MCF 10A (cell line): ENCODE measurements around the gene POLR1A. TPM values are rescaled to one million over a fixed set of nuclear protein-coding genes. Genes with fewer than 3 reads are reported as not detected.
A peak's percentile ranks its signal among the peaks of the same experiment; 100 is the strongest.

Experiments used
- BruUV-seq: library from RNA; stranded (reverse); fragments of 400-500 nt; replicated peaks from 2 replicates; lab custom pipeline; 2021; lab: Mats Ljungman, UMichigan
- CTCF ChIA-PET: fragments of 300-600 bp; sonication (Branson Sonifier 250); formaldehyde crosslinking; extraction: SDS; loops from one replicate; lab custom pipeline; 2021; ENCODE audit warnings: antibody characterized with exemption, inconsistent platforms; lab: Yijun Ruan, JAX
- POLR2A ChIA-PET: fragments of 300-600, 350-650 bp; sonication (Branson Sonifier 250); formaldehyde crosslinking; extraction: SDS; loops from one replicate; lab custom pipeline; 2020; ENCODE audit warnings: antibody characterized with exemption, inconsistent platforms; lab: Yijun Ruan, JAX
- DNase-seq: peaks from one replicate; pipeline ENCODE4 v3.0.0-alpha.2; 2018; ENCODE audit not compliant: unreplicated experiment
- H3K27ac Mint-ChIP-seq: one replicate; pipeline ENCODE4 v1.8.0; 2022; ENCODE audit warnings: mild to moderate bottlenecking, low read depth, mixed read lengths; ENCODE audit not compliant: unreplicated experiment
- H3K27me3 Mint-ChIP-seq: one replicate; pipeline ENCODE4 v1.8.0; 2022; ENCODE audit warnings: mixed read lengths; ENCODE audit not compliant: insufficient read depth, unreplicated experiment
- H3K36me3 Mint-ChIP-seq: one replicate; pipeline ENCODE4 v1.8.0; 2022; ENCODE audit warnings: mild to moderate bottlenecking, moderate library complexity, mixed read lengths; ENCODE audit not compliant: insufficient read depth, unreplicated experiment
- H3K4me1 Mint-ChIP-seq: one replicate; pipeline ENCODE4 v1.8.0; 2022; ENCODE audit warnings: mixed read lengths; ENCODE audit not compliant: insufficient read depth, unreplicated experiment
- H3K4me3 Mint-ChIP-seq: one replicate; pipeline ENCODE4 v1.8.0; 2022; ENCODE audit warnings: mild to moderate bottlenecking, moderate library complexity, mixed read lengths; ENCODE audit not compliant: unreplicated experiment
- H3K9me3 Mint-ChIP-seq: one replicate; pipeline ENCODE4 v1.8.0; 2022; ENCODE audit warnings: mixed read lengths; ENCODE audit not compliant: unreplicated experiment
- CTCF ChIP-seq: fragments of 200-600 bp; IDR thresholded peaks from one replicate; pipeline ENCODE4 v1.8.0; 2022; ENCODE audit warnings: antibody characterized with exemption, mild to moderate bottlenecking; ENCODE audit not compliant: unreplicated experiment
- intact Hi-C: fragments of 100-400 bp; cut with micrococcal nuclease; formaldehyde crosslinking; loops from 2 replicates; pipeline ENCODE4 v1.14.1; 2022
- total RNA-seq: library from RNA; stranded (reverse); gene quantifications from 2 replicates; pipeline ENCODE4 v1.2.3, GENCODE V29; 2022

The POLR1A gene
- total RNA-seq, 1 experiment from 2014 or later = 52.7 TPM

DNA sequence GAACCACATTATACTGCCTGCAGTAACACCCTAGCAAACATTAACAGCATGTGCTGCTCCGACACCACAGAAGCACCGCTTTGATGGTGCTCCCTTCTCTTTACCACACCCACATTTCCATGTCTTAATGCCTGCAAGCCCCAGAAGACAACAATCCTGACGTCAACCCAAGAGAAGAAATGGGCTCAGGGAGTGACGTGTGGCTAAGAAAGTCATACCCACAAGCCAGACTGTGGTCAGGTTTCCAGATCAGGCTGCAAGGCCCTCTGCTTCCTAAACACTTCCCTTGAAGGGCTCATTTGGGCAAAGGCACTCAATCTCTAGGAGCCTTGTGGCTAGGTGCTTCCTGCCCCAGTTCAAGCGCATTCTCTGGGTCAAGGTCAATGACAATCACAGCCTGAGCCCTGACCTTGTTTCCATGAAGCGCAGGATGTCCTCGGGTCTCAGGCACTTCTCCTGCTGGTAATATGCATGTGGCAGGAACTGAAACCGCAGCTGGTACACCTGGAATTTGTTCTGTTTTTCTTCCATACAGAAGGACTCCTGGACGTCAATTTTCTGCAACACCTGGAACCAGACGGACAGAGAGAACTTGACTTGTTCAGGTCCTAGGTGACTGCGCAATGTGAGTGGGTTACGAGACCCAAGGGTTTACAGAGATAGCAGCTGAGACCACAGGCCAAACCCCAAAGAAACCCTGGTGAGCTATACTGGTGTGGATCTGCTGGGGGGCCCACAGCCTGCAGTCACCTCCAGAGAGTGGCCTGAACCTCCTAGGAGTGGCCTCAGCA lies 67.2 kb downstream of the POLR1A start:
- H3K9me3 Mint-ChIP-seq = no peaks in the 10 kb centered on the region
- CTCF ChIA-PET = interaction anchor here (0.6 to 1.0 kb wide), 3 partner anchors 9 to 211 kb away, joined by 4 read pairs; no protein-coding TSS in a partner anchor
- no peaks in the 10 kb centered on the region for H3K27me3 Mint-ChIP-seq
- DNase-seq = no peak
- peaks cover 63% of the 10 kb centered on the region for H3K36me3 Mint-ChIP-seq
- peaks cover 5% of the 10 kb centered on the region for H3K4me1 Mint-ChIP-seq
- intact Hi-C loops = no loop called here
- H3K4me3 Mint-ChIP-seq = no peak overlapping the region
- peak overlapping the region; percentile 57 for H3K27ac Mint-ChIP-seq
- no peak for TF ChIP-seq CTCF
- POLR2A ChIA-PET = no interaction called here
- no TSS peak for BruUV-seq

DNA sequence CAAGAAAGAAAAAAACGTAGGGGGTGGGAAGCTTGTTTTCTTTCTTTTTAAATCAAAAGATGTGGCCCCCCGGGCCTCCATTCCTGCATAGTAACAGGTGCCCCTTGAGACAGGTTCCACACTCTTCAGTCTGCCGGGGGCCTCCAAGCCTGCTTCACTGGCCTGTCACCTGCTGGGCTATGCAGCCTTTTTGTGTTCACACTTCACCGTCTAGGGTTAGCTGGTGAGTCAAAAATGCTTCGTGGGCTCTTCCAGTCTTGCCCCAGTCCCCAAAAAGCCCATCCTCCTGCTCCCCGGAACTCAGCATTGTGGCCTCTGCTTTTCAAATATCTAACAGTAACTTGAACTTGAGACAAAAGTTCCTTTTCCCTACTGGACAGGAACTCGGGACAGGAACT lies 67.9 kb downstream of the POLR1A start:
- intact Hi-C loops = no loop called here
- no TSS peak for BruUV-seq
- Mint-ChIP-seq H3K27ac (peak overlapping the region; percentile 57), H3K4me1 (peaks cover 5% of the 10 kb centered on the region), H3K36me3 (peaks cover 67% of the 10 kb centered on the region), H3K9me3 (no peaks in the 10 kb centered on the region), H3K4me3 (no peak overlapping the region), H3K27me3 (no peaks in the 10 kb centered on the region)
- no peak for DNase-seq
- TF ChIP-seq CTCF = no peak
- ChIA-PET POLR2A (no interaction called here), CTCF (interaction anchor here (0.9 to 2.4 kb wide), 3 partner anchors 28 to 149 kb away, joined by 3 to 20 read pairs (median 4); partner anchors contain the start of gene ST3GAL5)

DNA sequence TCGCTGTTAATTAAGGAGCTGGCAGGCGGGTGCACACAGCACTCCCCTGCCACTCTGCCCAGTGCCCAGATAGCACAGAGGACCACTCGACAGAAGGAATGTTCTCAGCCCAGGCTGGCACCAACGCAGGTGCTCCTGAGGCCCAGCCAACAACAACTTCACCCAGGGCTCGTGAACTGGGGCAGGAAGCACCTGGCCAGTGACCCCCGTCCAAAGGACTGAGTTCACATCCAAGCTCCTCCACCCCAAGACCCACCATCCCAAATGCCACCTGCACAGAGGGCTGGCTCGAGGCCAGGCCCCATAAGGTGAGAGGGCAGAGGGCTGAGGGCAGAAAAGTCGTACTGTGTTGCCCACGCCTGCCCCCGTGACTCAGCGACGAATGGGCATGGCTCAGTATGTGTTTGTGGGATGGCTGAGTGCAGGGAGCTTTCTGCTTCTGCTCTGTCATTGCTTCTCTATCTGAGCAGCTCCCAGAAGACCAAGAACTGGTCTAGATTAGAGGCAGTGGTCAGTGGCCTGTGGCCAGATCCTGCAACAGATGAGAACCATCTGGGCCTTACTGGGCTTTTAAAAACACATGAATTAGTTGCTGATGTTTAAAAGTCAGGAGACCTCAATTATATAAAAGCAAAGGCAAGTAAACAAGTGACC lies 68.4 kb downstream of the POLR1A start:
- POLR2A ChIA-PET = interaction anchor here (0.7 to 1.5 kb wide), 2 partner anchors 150 to 158 kb away, joined by 3 read pairs; no protein-coding TSS in a partner anchor
- DNase-seq = no peak
- intact Hi-C loops = no loop called here
- Mint-ChIP-seq H3K4me3 (no peak overlapping the region), H3K36me3 (peaks cover 67% of the 10 kb centered on the region), H3K27ac (peak overlapping the region; percentile 57), H3K27me3 (no peaks in the 10 kb centered on the region), H3K4me1 (peaks cover 5% of the 10 kb centered on the region), H3K9me3 (no peaks in the 10 kb centered on the region)
- no peak for TF ChIP-seq CTCF
- no TSS peak for BruUV-seq
- CTCF ChIA-PET = interaction anchor here (0.6 to 2.4 kb wide), 6 partner anchors 11 to 209 kb away, joined by 3 to 20 read pairs (median 4); partner anchors contain the start of gene ST3GAL5

GRCh38 chr2:86036669-86037138 lies 69.0 kb downstream of the POLR1A start:
- H3K4me3 Mint-ChIP-seq = no peak overlapping the region
- no peak overlapping the region for H3K27ac Mint-ChIP-seq
- peaks cover 67% of the 10 kb centered on the region for H3K36me3 Mint-ChIP-seq
- BruUV-seq = no TSS peak
- DNase-seq = no peak
- no peak for TF ChIP-seq CTCF
- ChIA-PET POLR2A (interaction anchor here (0.7 to 1.5 kb wide), 2 partner anchors 149 to 158 kb away, joined by 3 read pairs; no protein-coding TSS in a partner anchor), CTCF (interaction anchor here (0.6 to 2.4 kb wide), 7 partner anchors 10 to 209 kb away, joined by 3 to 20 read pairs (median 4); partner anchors contain the start of gene ST3GAL5)
- no peaks in the 10 kb centered on the region for H3K9me3 Mint-ChIP-seq
- no peaks in the 10 kb centered on the region for H3K27me3 Mint-ChIP-seq
- peaks cover 5% of the 10 kb centered on the region for H3K4me1 Mint-ChIP-seq
- intact Hi-C loops = no loop called here
